Fibroblast of lung (primary cell): ENCODE data around the gene CDKL5. TPM values are rescaled to one million over a fixed set of nuclear protein-coding genes. Genes with fewer than 3 reads are reported as not detected.

Source experiments
- DNase-seq, 2 donors: peaks; one replicate each; pipeline versions ENCODE4 v3.0.0 to v3.0.0-alpha.2; 2010; ENCODE audit warnings: low read depth in 2 of 2
- H2AFZ ChIP-seq: 2 replicates; pipeline ENCODE4 v1.5.1; 2012; ENCODE audit warnings: low read length, control low read depth, inconsistent platforms
- H3K27ac ChIP-seq: 2 replicates; pipeline ENCODE4 v1.5.1; 2011; ENCODE audit warnings: low read length, control low read depth; ENCODE audit not compliant: insufficient read depth
- H3K27me3 ChIP-seq: 2 replicates; pipeline ENCODE4 v1.5.1; 2011; ENCODE audit warnings: mild to moderate bottlenecking, low read length; ENCODE audit not compliant: control insufficient read depth, insufficient read depth
- H3K36me3 ChIP-seq: 2 replicates; pipeline ENCODE4 v1.5.1; 2011; ENCODE audit warnings: low read length; ENCODE audit not compliant: control insufficient read depth, insufficient read depth
- H3K4me1 ChIP-seq: 2 replicates; pipeline ENCODE4 v1.5.1; 2011; ENCODE audit warnings: low read length; ENCODE audit not compliant: control insufficient read depth, insufficient read depth; ENCODE audit errors: extremely low read depth
- H3K4me2 ChIP-seq: 2 replicates; pipeline ENCODE4 v1.5.1; 2011; ENCODE audit warnings: low read length, control low read depth; ENCODE audit not compliant: insufficient read depth; ENCODE audit errors: extremely low read depth
- H3K4me3 ChIP-seq, 4 experiments: fragments of 200-600 bp in 1 of 4; sonication (generic) in 1 of 4; replicated peaks in 1 of 4; 2 replicates each; pipeline ENCODE4 v1.5.1; 2011 to 2016; ENCODE audit warnings: low read length in 4 of 4, low read depth in 3 of 4, mild to moderate bottlenecking in 3 of 4, control low read depth in 2 of 4, inconsistent platforms in 1 of 4, mixed read lengths in 1 of 4; ENCODE audit not compliant: insufficient read depth in 1 of 4; ENCODE audit errors: control extremely low read depth in 1 of 4
- H3K79me2 ChIP-seq: 2 replicates; pipeline ENCODE4 v1.5.1; 2012; ENCODE audit warnings: mild to moderate bottlenecking, low read length, inconsistent platforms; ENCODE audit not compliant: control insufficient read depth, insufficient read depth
- H3K9ac ChIP-seq: 2 replicates; pipeline ENCODE4 v1.5.1; 2011; ENCODE audit warnings: mild to moderate bottlenecking, low read length, control low read depth; ENCODE audit not compliant: insufficient read depth
- H3K9me3 ChIP-seq: 2 replicates; pipeline ENCODE4 v1.5.1; 2012; ENCODE audit warnings: low read depth, low read length; ENCODE audit not compliant: control insufficient read depth, insufficient read depth
- H4K20me1 ChIP-seq: 2 replicates; pipeline ENCODE4 v1.5.1; 2011; ENCODE audit warnings: low read length; ENCODE audit not compliant: control insufficient read depth, insufficient read depth; ENCODE audit errors: extremely low read depth
- CTCF ChIP-seq, 2 donors: IDR thresholded peaks in 1 of 2; conservative IDR thresholded peaks in 1 of 2; 1 replicate in 1 of 2; 2 replicates in 1 of 2; pipeline ENCODE4 v1.5.1; 2011 to 2012; ENCODE audit warnings: low read length in 2 of 2, control low read depth in 1 of 2, inconsistent platforms in 1 of 2, low read depth in 1 of 2, mild to moderate bottlenecking in 1 of 2
- EZH2 ChIP-seq: IDR thresholded peaks from 2 replicates; pipeline ENCODE4 v1.5.1; 2012; ENCODE audit warnings: low read length, control low read depth, mild to moderate bottlenecking; ENCODE audit errors: missing control alignments
- polyA plus RNA-seq, 2 donors: library from polyadenylated mRNA; depleted of rRNA in 1 of 2; stranded (reverse) in 1 of 2; unstranded in 1 of 2; fragments of >200 nt; gene quantifications; 2 replicates each; pipeline ENCODE4 v1.2.1, GENCODE V29; 2011 to 2012; ENCODE audit warnings: missing spikeins in 1 of 2
- total RNA-seq: library from RNA; depleted of rRNA; stranded (reverse); fragments of >200 nt; gene quantifications from 2 replicates; pipeline ENCODE4 v1.2.1, GENCODE V29; 2014

The CDKL5 gene
- total and polyA plus RNA-seq, 2 donors (not counting 1 experiment from before 2014, with no cell fraction given), result 5.0 to 6.6 TPM

GRCh38 chrX:18616688-18617406, 191.4 kb downstream of the CDKL5 start:
- H3K9me3 ChIP-seq, result no peaks in the 10 kb centered on the region

GRCh38 chrX:18617407-18617750, 192.0 kb downstream of the CDKL5 start:
- no peak overlapping the region for H3K4me2 ChIP-seq
- H3K27me3 ChIP-seq, result no peaks in the 10 kb centered on the region
- DNase-seq, result peak; percentile 61 to 83

More at GRCh38 chrX:18616688-18617406, 191.4 kb downstream of the CDKL5 start:
- no peaks in the 10 kb centered on the region for H3K27me3 ChIP-seq
- no peaks in the 10 kb centered on the region for H4K20me1 ChIP-seq
- TF ChIP-seq EZH2, result no peak
- TF ChIP-seq CTCF (conservative IDR thresholded peaks at IDR 0.05 in 1 of 2, IDR thresholded peaks at IDR 0.05 in 1 of 2; ENCODE audit: low read depth in 1 of 2, low read length in 2 of 2), result no peak
- no peaks in the 10 kb centered on the region for H3K36me3 ChIP-seq
- no peak overlapping the region for H2AFZ ChIP-seq
- H3K4me2 ChIP-seq, result no peak overlapping the region
- no peak overlapping the region for H3K4me3 ChIP-seq
- peak in 1 of 2 donors; percentile 7 for DNase-seq
- no peak overlapping the region for H3K9ac ChIP-seq
- H3K79me2 ChIP-seq, result no peaks in the 10 kb centered on the region
- no peak overlapping the region for H3K27ac ChIP-seq
- H3K4me1 ChIP-seq, result no peaks in the 10 kb centered on the region

GRCh38 chrX:18619288-18619687, 193.9 kb downstream of the CDKL5 start:
- Histone ChIP-seq H3K36me3 (no peaks in the 10 kb centered on the region), H3K4me3 (no peak overlapping the region), H3K27ac (no peak overlapping the region), H3K27me3 (no peaks in the 10 kb centered on the region), H3K9ac (no peak overlapping the region), H4K20me1 (no peaks in the 10 kb centered on the region), H3K4me2 (no peak overlapping the region), H3K79me2 (no peaks in the 10 kb centered on the region), H2AFZ (no peak overlapping the region), H3K4me1 (no peaks in the 10 kb centered on the region), H3K9me3 (no peaks in the 10 kb centered on the region)
- no peak for DNase-seq
- no peak for TF ChIP-seq EZH2
- TF ChIP-seq CTCF (conservative IDR thresholded peaks at IDR 0.05 in 1 of 2, IDR thresholded peaks at IDR 0.05 in 1 of 2; ENCODE audit: low read depth in 1 of 2, low read length in 2 of 2), result no peak

More at GRCh38 chrX:18617407-18617750, 192.0 kb downstream of the CDKL5 start:
- TF ChIP-seq CTCF (conservative IDR thresholded peaks at IDR 0.05 in 1 of 2, IDR thresholded peaks at IDR 0.05 in 1 of 2; ENCODE audit: low read depth in 1 of 2, low read length in 2 of 2) (no peak), EZH2 (no peak)
- Histone ChIP-seq H4K20me1 (no peaks in the 10 kb centered on the region), H3K79me2 (no peaks in the 10 kb centered on the region), H3K4me1 (no peaks in the 10 kb centered on the region), H3K27ac (no peak overlapping the region), H3K9ac (no peak overlapping the region), H3K9me3 (no peaks in the 10 kb centered on the region), H3K36me3 (no peaks in the 10 kb centered on the region), H3K4me3 (no peak overlapping the region), H2AFZ (no peak overlapping the region)
